CD4-positive, CD25-positive, alpha-beta regulatory T cell (primary cell): ENCODE data around the gene MCHR1. TPM values are rescaled to one million over a fixed set of nuclear protein-coding genes. Genes with fewer than 3 reads are reported as not detected.

Experiments used
- ATAC-seq, 2 donors: fragments of 150-1000 bp; cut with Tn5 transposase; one replicate each; pipeline ENCODE4 v1.10.0; 2021; ENCODE audit warnings: low read depth in 2 of 2, moderate number of reproducible peaks in 2 of 2, moderate library complexity in 1 of 2
- DNase-seq, 3 donors: peaks; one replicate each; pipeline versions ENCODE4 v3.0.0 to v3.0.0-alpha.2; 2012 to 2022; ENCODE audit warnings: mixed read lengths in 1 of 3
- H3K27ac ChIP-seq: one replicate; pipeline ENCODE4 v1.7.0; 2013; ENCODE audit warnings: mild to moderate bottlenecking, low read length; ENCODE audit not compliant: insufficient read depth, poor library complexity, severe bottlenecking
- H3K27me3 ChIP-seq: one replicate; pipeline ENCODE4 v1.7.0; 2013; ENCODE audit warnings: low read length; ENCODE audit not compliant: control insufficient read depth, insufficient read depth
- H3K36me3 ChIP-seq: one replicate; pipeline ENCODE4 v1.7.0; 2013; ENCODE audit warnings: mild to moderate bottlenecking, low read length, moderate library complexity; ENCODE audit not compliant: control insufficient read depth, insufficient read depth
- H3K4me1 ChIP-seq: 2 replicates; pipeline ENCODE4 v1.7.0; 2013; ENCODE audit warnings: mild to moderate bottlenecking, low read length; ENCODE audit not compliant: insufficient read depth, control insufficient read depth, poor library complexity, severe bottlenecking
- H3K4me3 ChIP-seq: one replicate; pipeline ENCODE4 v1.7.0; 2013; ENCODE audit warnings: low read depth, mild to moderate bottlenecking, low read length, moderate library complexity
- H3K9me3 ChIP-seq, 2 experiments: 1 replicate in 1 of 2; 2 replicates in 1 of 2; pipeline ENCODE4 v1.7.0; 2013; ENCODE audit warnings: low read length in 2 of 2, mild to moderate bottlenecking in 1 of 2, moderate library complexity in 1 of 2; ENCODE audit not compliant: control insufficient read depth in 2 of 2
- H3K27ac Mint-ChIP-seq, 3 donors: one replicate each; pipeline ENCODE4 v1.8.0; 2020 to 2022; ENCODE audit warnings: mild to moderate bottlenecking in 3 of 3, mixed read lengths in 3 of 3, moderate library complexity in 2 of 3
- H3K27me3 Mint-ChIP-seq: one replicate; pipeline ENCODE4 v1.8.0; 2022; ENCODE audit warnings: mild to moderate bottlenecking, mixed read lengths
- H3K36me3 Mint-ChIP-seq: one replicate; pipeline ENCODE4 v1.8.0; 2020; ENCODE audit warnings: mixed read lengths
- H3K4me1 Mint-ChIP-seq, 4 donors: one replicate each; pipeline ENCODE4 v1.8.0; 2020 to 2022; ENCODE audit warnings: mixed read lengths in 4 of 4, mild to moderate bottlenecking in 1 of 4
- H3K4me3 Mint-ChIP-seq, 4 donors: one replicate each; pipeline ENCODE4 v1.8.0; 2020 to 2022; ENCODE audit warnings: mild to moderate bottlenecking in 4 of 4, mixed read lengths in 4 of 4, moderate library complexity in 3 of 4
- H3K9me3 Mint-ChIP-seq, 7 donors: one replicate each; pipeline ENCODE4 v1.8.0; 2020 to 2022; ENCODE audit warnings: mixed read lengths in 7 of 7, mild to moderate bottlenecking in 3 of 7, moderate library complexity in 2 of 7
- polyA plus RNA-seq, 4 donors: library from polyadenylated mRNA; unstranded; fragments of 300-500 nt; fragmentation: Illumina TruSeq; gene quantifications; one replicate each; pipeline ENCODE4 v1.2.3, GENCODE V29; 2021
- total RNA-seq: library from RNA; stranded (reverse); gene quantifications from one replicate; pipeline ENCODE4 v1.2.3, GENCODE V29; 2022

Gene MCHR1
- total and polyA plus RNA-seq, 5 donors from 2014 or later = not detected

GRCh38 chr22:40701274-40701673, 22.0 kb downstream of the MCHR1 start:
- Histone ChIP-seq H3K36me3 (no peaks in the 10 kb centered on the region), H3K4me3 (no peak overlapping the region), H3K9me3 (no peaks in the 10 kb centered on the region), H3K4me1 (no peaks in the 10 kb centered on the region), H3K27ac (no peak overlapping the region), H3K27me3 (no peaks in the 10 kb centered on the region)
- no peaks in the 10 kb centered on the region for H3K36me3 Mint-ChIP-seq
- peaks cover 0 to 2% (median 0%) of the 10 kb centered on the region in 7 donors for H3K9me3 Mint-ChIP-seq
- peaks cover 4 to 17% (median 10%) of the 10 kb centered on the region in 4 donors for H3K4me1 Mint-ChIP-seq
- DNase-seq = no peak
- H3K4me3 Mint-ChIP-seq = no peak overlapping the region
- ATAC-seq = no peak
- peak overlapping the region in 1 of 3 donors; percentile 19 for H3K27ac Mint-ChIP-seq
- H3K27me3 Mint-ChIP-seq = peaks cover 5% of the 10 kb centered on the region

GRCh38 chr22:40703174-40703573, 23.9 kb downstream of the MCHR1 start:
- H3K4me1 Mint-ChIP-seq = peaks cover 4 to 17% (median 10%) of the 10 kb centered on the region in 4 donors
- no peak overlapping the region for H3K4me3 Mint-ChIP-seq
- peak overlapping the region in 1 of 3 donors; percentile 42 for H3K27ac Mint-ChIP-seq
- no peak for DNase-seq
- Histone ChIP-seq H3K4me3 (no peak overlapping the region), H3K9me3 (no peaks in the 10 kb centered on the region), H3K27ac (no peak overlapping the region), H3K4me1 (no peaks in the 10 kb centered on the region), H3K27me3 (no peaks in the 10 kb centered on the region), H3K36me3 (no peaks in the 10 kb centered on the region)
- H3K9me3 Mint-ChIP-seq = no peaks in the 10 kb centered on the region
- no peaks in the 10 kb centered on the region for H3K36me3 Mint-ChIP-seq
- ATAC-seq = no peak
- H3K27me3 Mint-ChIP-seq = peaks cover 5% of the 10 kb centered on the region

DNA sequence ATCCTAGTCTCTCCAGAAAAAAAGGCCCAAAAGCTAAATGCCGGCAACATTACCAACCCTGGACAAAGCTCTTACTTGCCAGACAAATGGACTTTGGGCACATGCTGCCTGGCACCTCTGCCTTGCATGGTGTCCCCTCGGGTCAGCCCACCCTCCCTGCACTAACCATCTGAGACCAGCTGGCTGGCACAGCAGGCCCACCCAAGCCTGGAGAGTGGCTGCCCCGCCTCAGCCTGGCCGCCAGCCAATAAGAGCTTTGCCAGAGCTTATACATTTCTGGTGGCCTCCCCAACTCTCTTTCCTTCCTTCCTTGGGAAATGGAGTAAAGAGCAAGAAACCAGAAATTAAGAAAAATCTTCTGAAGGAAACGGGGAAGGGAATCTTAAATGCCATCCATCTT, 24.5 kb downstream of the MCHR1 start:
- Histone ChIP-seq H3K27ac (no peak overlapping the region), H3K9me3 (no peaks in the 10 kb centered on the region), H3K4me1 (no peaks in the 10 kb centered on the region), H3K4me3 (no peak overlapping the region), H3K36me3 (no peaks in the 10 kb centered on the region), H3K27me3 (no peaks in the 10 kb centered on the region)
- Mint-ChIP-seq H3K27me3 (peaks cover 5% of the 10 kb centered on the region), H3K4me3 (no peak overlapping the region), H3K4me1 (peaks cover 4 to 17% (median 10%) of the 10 kb centered on the region in 4 donors), H3K36me3 (no peaks in the 10 kb centered on the region), H3K27ac (no peak overlapping the region), H3K9me3 (no peaks in the 10 kb centered on the region)
- ATAC-seq (no peak), DNase-seq (no peak)

GRCh38 chr22:40705918-40706682, 26.8 kb downstream of the MCHR1 start:
- H3K27me3 Mint-ChIP-seq = peaks cover 5% of the 10 kb centered on the region
- H3K27ac Mint-ChIP-seq = no peak overlapping the region
- H3K36me3 Mint-ChIP-seq = no peaks in the 10 kb centered on the region
- Histone ChIP-seq H3K9me3 (no peaks in the 10 kb centered on the region), H3K4me1 (no peaks in the 10 kb centered on the region), H3K27ac (no peak overlapping the region), H3K27me3 (no peaks in the 10 kb centered on the region), H3K4me3 (no peak overlapping the region), H3K36me3 (no peaks in the 10 kb centered on the region)
- H3K9me3 Mint-ChIP-seq = no peaks in the 10 kb centered on the region
- H3K4me3 Mint-ChIP-seq = no peak overlapping the region
- no peak for DNase-seq
- ATAC-seq = no peak
- peaks cover 4 to 19% (median 11%) of the 10 kb centered on the region in 4 donors for H3K4me1 Mint-ChIP-seq

DNA sequence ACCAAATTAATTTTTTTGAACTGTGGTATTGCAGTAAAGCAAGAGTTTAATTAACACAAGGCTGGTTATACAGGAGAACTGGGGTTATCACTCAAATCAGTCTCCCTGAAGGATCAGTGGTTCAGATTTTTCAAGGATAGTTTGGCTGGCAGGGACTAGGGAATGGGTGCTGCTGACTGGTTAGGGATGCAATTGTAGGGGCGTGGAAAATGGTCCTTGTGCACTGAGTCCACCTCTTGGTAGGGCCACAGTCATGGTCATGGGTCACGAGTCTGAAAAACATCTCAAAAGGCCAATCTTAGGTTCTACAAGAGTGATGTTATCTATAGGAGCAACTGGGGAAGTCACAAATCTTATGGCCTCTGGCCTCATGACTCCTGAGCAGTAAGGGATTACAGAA, 27.9 kb downstream of the MCHR1 start:
- H3K4me1 Mint-ChIP-seq = peaks cover 4 to 20% (median 11%) of the 10 kb centered on the region in 4 donors
- no peak overlapping the region for H3K4me3 Mint-ChIP-seq
- no peak for ATAC-seq
- no peak for DNase-seq
- peak overlapping the region in 1 of 3 donors; percentile 33 for H3K27ac Mint-ChIP-seq
- H3K27ac ChIP-seq = no peak overlapping the region
- H3K27me3 ChIP-seq = no peaks in the 10 kb centered on the region
- no peaks in the 10 kb centered on the region for H3K9me3 ChIP-seq
- no peaks in the 10 kb centered on the region for H3K9me3 Mint-ChIP-seq
- no peak overlapping the region for H3K4me3 ChIP-seq
- H3K36me3 ChIP-seq = no peaks in the 10 kb centered on the region
- H3K36me3 Mint-ChIP-seq = no peaks in the 10 kb centered on the region
- H3K27me3 Mint-ChIP-seq = peaks cover 10% of the 10 kb centered on the region
- peaks cover 7% of the 10 kb centered on the region for H3K4me1 ChIP-seq

- DNase-seq = no peak
- Mint-ChIP-seq H3K27me3 (peaks cover 10% of the 10 kb centered on the region), H3K4me3 (no peak overlapping the region), H3K9me3 (no peaks in the 10 kb centered on the region), H3K4me1 (peaks cover 4 to 14% (median 9%) of the 10 kb centered on the region in 4 donors), H3K27ac (peak overlapping the region in 1 of 3 donors; percentile 21), H3K36me3 (no peaks in the 10 kb centered on the region)
- Histone ChIP-seq H3K27ac (no peak overlapping the region), H3K27me3 (no peaks in the 10 kb centered on the region), H3K4me1 (peaks cover 8% of the 10 kb centered on the region), H3K9me3 (no peaks in the 10 kb centered on the region), H3K4me3 (no peak overlapping the region), H3K36me3 (no peaks in the 10 kb centered on the region)
- ATAC-seq = no peak
Measured at GRCh38 chr22:40708177-40708576, 28.9 kb downstream of the MCHR1 start.

DNA sequence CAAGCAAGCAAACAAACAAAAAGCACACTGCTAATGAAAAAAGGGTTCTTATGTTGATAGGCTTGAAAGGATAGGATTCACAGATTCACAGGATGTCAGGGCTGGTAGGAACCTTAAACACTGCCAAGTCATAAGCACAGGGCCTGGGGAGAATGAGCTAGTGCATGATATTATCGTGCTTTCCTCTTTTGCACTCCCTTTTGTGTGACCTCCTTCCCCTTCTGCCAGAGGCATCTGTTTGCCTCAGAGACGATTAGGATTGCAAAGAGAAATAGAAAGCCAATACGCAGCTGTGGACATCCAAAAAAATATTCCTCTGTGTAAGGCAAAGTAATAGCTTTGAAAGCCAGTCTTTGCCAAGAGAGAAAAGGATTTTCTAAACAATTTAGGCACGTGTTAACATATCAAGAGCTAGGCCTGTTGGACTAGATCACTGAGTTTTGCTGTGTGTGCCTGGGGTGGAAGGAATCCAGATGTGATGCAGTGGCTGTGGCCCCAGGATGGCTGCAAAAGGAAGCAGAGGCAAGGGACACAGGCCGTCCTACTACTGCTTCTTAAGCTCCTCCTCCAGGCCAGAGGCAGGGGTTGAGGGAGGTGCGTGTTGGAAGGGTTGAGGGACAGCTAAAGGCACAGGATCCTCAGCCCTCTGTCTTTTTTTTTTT, 30.6 kb downstream of the MCHR1 start:
- Mint-ChIP-seq H3K4me1 (peaks cover 4 to 15% (median 10%) of the 10 kb centered on the region in 4 donors), H3K4me3 (no peak overlapping the region), H3K9me3 (no peaks in the 10 kb centered on the region), H3K27ac (peak overlapping the region in 2 of 3 donors; percentile 11 to 79), H3K36me3 (no peaks in the 10 kb centered on the region), H3K27me3 (peaks cover 6% of the 10 kb centered on the region)
- no peak for ATAC-seq
- Histone ChIP-seq H3K4me3 (no peak overlapping the region), H3K27ac (no peak overlapping the region), H3K27me3 (no peaks in the 10 kb centered on the region), H3K4me1 (peaks cover 8% of the 10 kb centered on the region), H3K9me3 (no peaks in the 10 kb centered on the region), H3K36me3 (no peaks in the 10 kb centered on the region)
- no peak for DNase-seq
